ENCODE data around the gene KRTAP23-1.

- TF ChIP-seq CTCF (IDR thresholded peaks at IDR 0.05) (no peak), FOXP1 (CRISPR knock-in tag; IDR thresholded peaks at IDR 0.05; ENCODE audit: borderline replicate concordance) (no peak), NR2C2 (CRISPR knock-in tag; IDR thresholded peaks at IDR 0.05) (no peak), NR3C1 (CRISPR knock-in tag; conservative IDR thresholded peaks at IDR 0.05; ENCODE audit: low read depth) (no peak), ZBTB21 (CRISPR knock-in tag; IDR thresholded peaks at IDR 0.05; ENCODE audit: borderline replicate concordance) (no peak), TEAD4 (CRISPR knock-in tag; IDR thresholded peaks at IDR 0.05) (no peak), SP1 (CRISPR knock-in tag; conservative IDR thresholded peaks at IDR 0.05) (no peak), NFE2L1 (CRISPR knock-in tag; IDR thresholded peaks at IDR 0.05) (no peak)
- TF ChIP-seq, protein P1, sequence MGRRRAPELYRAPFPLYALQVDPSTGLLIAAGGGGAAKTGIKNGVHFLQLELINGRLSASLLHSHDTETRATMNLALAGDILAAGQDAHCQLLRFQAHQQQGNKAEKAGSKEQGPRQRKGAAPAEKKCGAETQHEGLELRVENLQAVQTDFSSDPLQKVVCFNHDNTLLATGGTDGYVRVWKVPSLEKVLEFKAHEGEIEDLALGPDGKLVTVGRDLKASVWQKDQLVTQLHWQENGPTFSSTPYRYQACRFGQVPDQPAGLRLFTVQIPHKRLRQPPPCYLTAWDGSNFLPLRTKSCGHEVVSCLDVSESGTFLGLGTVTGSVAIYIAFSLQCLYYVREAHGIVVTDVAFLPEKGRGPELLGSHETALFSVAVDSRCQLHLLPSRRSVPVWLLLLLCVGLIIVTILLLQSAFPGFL (CRISPR knock-in tag; IDR thresholded peaks at IDR 0.05; ENCODE audit: borderline replicate concordance) = no peak
- TF ChIP-seq, protein P2, sequence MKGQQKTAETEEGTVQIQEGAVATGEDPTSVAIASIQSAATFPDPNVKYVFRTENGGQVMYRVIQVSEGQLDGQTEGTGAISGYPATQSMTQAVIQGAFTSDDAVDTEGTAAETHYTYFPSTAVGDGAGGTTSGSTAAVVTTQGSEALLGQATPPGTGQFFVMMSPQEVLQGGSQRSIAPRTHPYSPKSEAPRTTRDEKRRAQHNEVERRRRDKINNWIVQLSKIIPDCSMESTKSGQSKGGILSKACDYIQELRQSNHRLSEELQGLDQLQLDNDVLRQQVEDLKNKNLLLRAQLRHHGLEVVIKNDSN (CRISPR knock-in tag; IDR thresholded peaks at IDR 0.05) = no peak
- TF ChIP-seq, protein P3, sequence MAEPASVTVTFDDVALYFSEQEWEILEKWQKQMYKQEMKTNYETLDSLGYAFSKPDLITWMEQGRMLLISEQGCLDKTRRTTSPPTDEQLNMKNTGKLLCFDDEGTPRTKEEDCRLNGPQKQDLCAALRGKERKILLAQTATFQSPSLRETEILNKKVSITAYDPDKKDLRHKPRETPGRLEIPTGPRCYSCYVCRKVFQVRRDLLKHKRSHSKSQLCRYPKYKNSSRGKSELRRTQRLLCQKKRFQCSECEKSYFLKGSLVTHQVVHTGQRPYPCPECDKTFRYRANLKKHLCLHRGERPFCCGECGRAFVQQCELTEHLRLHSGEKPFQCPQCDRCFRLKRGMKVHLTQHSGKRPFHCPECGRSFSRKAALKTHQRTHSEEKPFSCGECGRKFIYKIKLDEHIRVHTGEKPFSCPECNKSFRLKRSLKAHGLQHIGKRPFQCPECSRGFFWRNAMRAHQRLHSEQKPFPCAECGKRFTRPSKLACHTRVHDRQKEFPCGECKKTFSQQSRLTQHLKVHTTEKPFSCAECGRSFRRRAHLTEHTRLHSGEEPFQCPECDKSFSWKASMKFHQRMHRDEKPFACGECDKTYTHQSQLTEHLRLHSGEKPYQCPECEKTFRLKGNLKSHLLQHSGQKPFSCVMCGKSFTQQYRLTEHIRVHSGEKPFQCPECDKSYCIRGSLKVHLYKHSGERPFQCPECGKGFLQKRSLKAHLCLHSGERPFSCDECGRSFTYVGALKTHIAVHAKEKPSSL (CRISPR knock-in tag; conservative IDR thresholded peaks at IDR 0.05) = no peak
- TF ChIP-seq, protein P4, sequence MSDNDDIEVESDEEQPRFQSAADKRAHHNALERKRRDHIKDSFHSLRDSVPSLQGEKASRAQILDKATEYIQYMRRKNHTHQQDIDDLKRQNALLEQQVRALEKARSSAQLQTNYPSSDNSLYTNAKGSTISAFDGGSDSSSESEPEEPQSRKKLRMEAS (CRISPR knock-in tag; IDR thresholded peaks at IDR 0.05) = no peak
Observed at GRCh38 chr21:30315701-30316100, 32.7 kb downstream of the KRTAP23-1 start.
